ENCODE results near the gene HEXD.

HEXD gene

GRCh38 chr17:82468692-82469091, 50.5 kb downstream of the HEXD start:
- H3K27me3 ChIP-seq (ENCODE audit: control insufficient read depth, low read length) = no peaks in the 10 kb centered on the region
- no peaks in the 10 kb centered on the region for H3K79me2 ChIP-seq (ENCODE audit: control insufficient read depth, low read length)
- no peak overlapping the region for H3K27ac ChIP-seq (ENCODE audit: low read depth, low read length)
- H3K36me3 ChIP-seq (ENCODE audit: control insufficient read depth, low read length) = peaks cover 69% of the 10 kb centered on the region
- H3F3A ChIP-seq (ENCODE audit: control insufficient read depth, insufficient read depth) = no peaks in the 10 kb centered on the region
- H3K9me3 ChIP-seq (ENCODE audit: control insufficient read depth, insufficient read depth, low read length) = no peaks in the 10 kb centered on the region
- no peaks in the 10 kb centered on the region for H3K9me2 ChIP-seq (replicated peaks; ENCODE audit: control insufficient read depth, low read length)
- H3K4me2 ChIP-seq (ENCODE audit: low read length) = no peak overlapping the region
- H3K4me1 ChIP-seq (ENCODE audit: control insufficient read depth, low read length) = no peaks in the 10 kb centered on the region
- no peak for TF ChIP-seq EZH2phosphoT487 (IDR thresholded peaks at IDR 0.05; ENCODE audit: borderline replicate concordance, low read length)
- no peak for TF ChIP-seq CTCF (IDR thresholded peaks at IDR 0.05; ENCODE audit: low read depth, low read length, poor library complexity, severe bottlenecking)
- no peak overlapping the region for H3K4me3 ChIP-seq (ENCODE audit: low read length)
- H4K20me1 ChIP-seq (ENCODE audit: control insufficient read depth, insufficient read depth, low read depth, low read length) = no peaks in the 10 kb centered on the region

GRCh38 chr17:82470065-82470464, 51.9 kb downstream of the HEXD start:
- peaks cover 68% of the 10 kb centered on the region for H3K36me3 ChIP-seq (ENCODE audit: control insufficient read depth, low read length)
- H3K4me1 ChIP-seq (ENCODE audit: control insufficient read depth, low read length) = no peaks in the 10 kb centered on the region
- no peak overlapping the region for H3K4me2 ChIP-seq (ENCODE audit: low read length)
- no peaks in the 10 kb centered on the region for H3K27me3 ChIP-seq (ENCODE audit: control insufficient read depth, low read length)
- TF ChIP-seq CTCF (IDR thresholded peaks at IDR 0.05; ENCODE audit: low read depth, low read length, poor library complexity, severe bottlenecking) (no peak), EZH2phosphoT487 (IDR thresholded peaks at IDR 0.05; ENCODE audit: borderline replicate concordance, low read length) (no peak)
- H3K9me2 ChIP-seq (replicated peaks; ENCODE audit: control insufficient read depth, low read length) = no peaks in the 10 kb centered on the region
- no peaks in the 10 kb centered on the region for H3K9me3 ChIP-seq (ENCODE audit: control insufficient read depth, insufficient read depth, low read length)
- H4K20me1 ChIP-seq (ENCODE audit: control insufficient read depth, insufficient read depth, low read depth, low read length) = no peaks in the 10 kb centered on the region
- no peaks in the 10 kb centered on the region for H3K79me2 ChIP-seq (ENCODE audit: control insufficient read depth, low read length)
- no peak overlapping the region for H3K27ac ChIP-seq (ENCODE audit: low read depth, low read length)
- H3F3A ChIP-seq (ENCODE audit: control insufficient read depth, insufficient read depth) = no peaks in the 10 kb centered on the region
- H3K4me3 ChIP-seq (ENCODE audit: low read length) = no peak overlapping the region

- Histone ChIP-seq H3K36me3 (ENCODE audit: control insufficient read depth, low read length) (peaks cover 56% of the 10 kb centered on the region), H3K79me2 (ENCODE audit: control insufficient read depth, low read length) (no peaks in the 10 kb centered on the region), H3K9me2 (replicated peaks; ENCODE audit: control insufficient read depth, low read length) (no peaks in the 10 kb centered on the region), H3K27ac (ENCODE audit: low read depth, low read length) (no peak overlapping the region), H3K4me2 (ENCODE audit: low read length) (no peak overlapping the region), H3K4me1 (ENCODE audit: control insufficient read depth, low read length) (no peaks in the 10 kb centered on the region), H3F3A (ENCODE audit: control insufficient read depth, insufficient read depth) (no peaks in the 10 kb centered on the region), H3K9me3 (ENCODE audit: control insufficient read depth, insufficient read depth, low read length) (no peaks in the 10 kb centered on the region), H3K27me3 (ENCODE audit: control insufficient read depth, low read length) (no peaks in the 10 kb centered on the region), H4K20me1 (ENCODE audit: control insufficient read depth, insufficient read depth, low read depth, low read length) (no peaks in the 10 kb centered on the region), H3K4me3 (ENCODE audit: low read length) (no peak overlapping the region)
- TF ChIP-seq EZH2phosphoT487 (IDR thresholded peaks at IDR 0.05; ENCODE audit: borderline replicate concordance, low read length) = no peak
These were observed 56.3 kb downstream of the HEXD start for GRCh38 chr17:82474223-82475010.

- Histone ChIP-seq H4K20me1 (ENCODE audit: control insufficient read depth, insufficient read depth, low read depth, low read length) (no peaks in the 10 kb centered on the region), H3K36me3 (ENCODE audit: control insufficient read depth, low read length) (peaks cover 62% of the 10 kb centered on the region), H3K9me2 (replicated peaks; ENCODE audit: control insufficient read depth, low read length) (no peaks in the 10 kb centered on the region), H3K79me2 (ENCODE audit: control insufficient read depth, low read length) (no peaks in the 10 kb centered on the region), H3K4me2 (ENCODE audit: low read length) (no peak overlapping the region), H3F3A (ENCODE audit: control insufficient read depth, insufficient read depth) (no peaks in the 10 kb centered on the region), H3K4me3 (ENCODE audit: low read length) (no peak overlapping the region), H3K4me1 (ENCODE audit: control insufficient read depth, low read length) (no peaks in the 10 kb centered on the region), H3K27ac (ENCODE audit: low read depth, low read length) (no peak overlapping the region), H3K27me3 (ENCODE audit: control insufficient read depth, low read length) (no peaks in the 10 kb centered on the region), H3K9me3 (ENCODE audit: control insufficient read depth, insufficient read depth, low read length) (no peaks in the 10 kb centered on the region)
- TF ChIP-seq CTCF (IDR thresholded peaks at IDR 0.05; ENCODE audit: low read depth, low read length, poor library complexity, severe bottlenecking) (no peak), EZH2phosphoT487 (IDR thresholded peaks at IDR 0.05; ENCODE audit: borderline replicate concordance, low read length) (no peak)
These were observed 57.3 kb downstream of the HEXD start for GRCh38 chr17:82475458-82475857.
